NCI-H2081 treated with DMSO at 0.1 percent for 48 hours (cell line): Measurements from ENCODE around the gene CAPN12.
"Not testable (repeated sequence)": the region's sequence is repeated elsewhere in the genome, so short reads cannot be mapped to it uniquely, and the experiment has no call there.

Source experiments
- DNase-seq: peaks from one replicate; lab custom pipeline; 2025; lab: John Stamatoyannopoulos, UW

CAPN12 gene

GRCh38 chr19:38744298-38744681 lies at the start of gene CAPN12:
CAPN12 (minus strand) TSS chr19:38744474; CDS start chr19:38744165, 309 bp downstream.
- no peak for DNase-seq

- DNase-seq = no peak
Observed at GRCh38 chr19:38793671-38794070, 49.4 kb upstream of the CAPN12 start.

GRCh38 chr19:38793177-38793576 lies 48.9 kb upstream of the CAPN12 start:
- no peak for DNase-seq

- no peak for DNase-seq
Observed at GRCh38 chr19:38792250-38793111, 48.2 kb upstream of the CAPN12 start.

- not testable (repeated sequence) for DNase-seq
Observed at GRCh38 chr19:38791451-38792064, 47.3 kb upstream of the CAPN12 start.

GRCh38 chr19:38790507-38791403 lies 46.5 kb upstream of the CAPN12 start:
- DNase-seq = not testable (repeated sequence)

- no peak for DNase-seq
Observed at GRCh38 chr19:38788478-38789243, 44.4 kb upstream of the CAPN12 start, which contains the start of gene LGALS7B. LGALS7B (plus strand) TSS chr19:38789200; CDS start chr19:38789227, 27 bp downstream.

GRCh38 chr19:38786572-38787265 lies 42.4 kb upstream of the CAPN12 start:
- DNase-seq = no peak

- DNase-seq = not testable (repeated sequence)
Observed at GRCh38 chr19:38786061-38786460, 41.8 kb upstream of the CAPN12 start.

GRCh38 chr19:38785187-38785699 lies 41.0 kb upstream of the CAPN12 start:
- DNase-seq = no peak

GRCh38 chr19:38784224-38784623 lies 40.0 kb upstream of the CAPN12 start:
- no peak for DNase-seq

- DNase-seq = not testable (repeated sequence)
Observed at GRCh38 chr19:38782212-38782611, 37.9 kb upstream of the CAPN12 start.

- DNase-seq = no peak
Observed at GRCh38 chr19:38781058-38781457, 36.8 kb upstream of the CAPN12 start.

GRCh38 chr19:38780443-38780842 lies 36.2 kb upstream of the CAPN12 start:
- no peak for DNase-seq

GRCh38 chr19:38778733-38779132 lies 34.5 kb upstream of the CAPN12 start:
- no peak for DNase-seq

GRCh38 chr19:38774181-38774950 lies 30.1 kb upstream of the CAPN12 start:
- DNase-seq = no peak

GRCh38 chr19:38773469-38774177 lies 29.3 kb upstream of the CAPN12 start, which contains the start of gene LGALS7:
LGALS7 (minus strand) TSS chr19:38773517; CDS start chr19:38773492, 25 bp downstream.
- no peak for DNase-seq

GRCh38 chr19:38771569-38771968 lies 27.3 kb upstream of the CAPN12 start:
- DNase-seq = not testable (repeated sequence)

GRCh38 chr19:38770949-38771275 lies 26.6 kb upstream of the CAPN12 start:
- DNase-seq = not testable (repeated sequence)
